NB4 (cell line): ENCODE results near the gene ERICH6B.

Experiments
- DNase-seq: peaks from one replicate; pipeline ENCODE4 v3.0.0; 2010; ENCODE audit warnings: low read depth
- H3K4me3 ChIP-seq: one replicate; pipeline ENCODE4 v1.5.1; 2011; ENCODE audit warnings: mild to moderate bottlenecking, low read depth, low read length, moderate library complexity
- CTCF ChIP-seq: IDR thresholded peaks from one replicate; pipeline ENCODE4 v1.5.1; 2012; ENCODE audit warnings: low read depth, low read length
- MAX ChIP-seq: IDR thresholded peaks from 2 replicates; pipeline ENCODE4 v1.6.1; 2011; ENCODE audit warnings: low read depth, low read length
- MYC ChIP-seq: IDR thresholded peaks from 2 replicates; pipeline ENCODE4 v1.6.1; 2011; ENCODE audit warnings: low read depth, low read length
- POLR2A ChIP-seq: IDR thresholded peaks from 2 replicates; pipeline ENCODE4 v1.6.1; 2011; ENCODE audit warnings: mild to moderate bottlenecking; ENCODE audit not compliant: insufficient read length; ENCODE audit errors: extremely low read depth

ERICH6B gene

GRCh38 chr13:45542878-45543277 lies 72.7 kb downstream of the ERICH6B start:
- TF ChIP-seq MYC (no peak), CTCF (no peak), MAX (no peak), POLR2A (no peak)

GRCh38 chr13:45542391-45542790 lies 73.1 kb downstream of the ERICH6B start:
- H3K4me3 ChIP-seq = no peak overlapping the region
- no peak for TF ChIP-seq POLR2A
- TF ChIP-seq CTCF = no peak
- TF ChIP-seq MYC = no peak
- no peak for TF ChIP-seq MAX
- DNase-seq = no peak

More at GRCh38 chr13:45542878-45543277, 72.7 kb downstream of the ERICH6B start:
- H3K4me3 ChIP-seq = no peak overlapping the region
- DNase-seq = peak; percentile 16

- no peak for TF ChIP-seq MYC
- TF ChIP-seq MAX = no peak
- no peak for TF ChIP-seq POLR2A
- no peak for TF ChIP-seq CTCF
- DNase-seq = no peak
- H3K4me3 ChIP-seq = no peak overlapping the region
Observed at GRCh38 chr13:45541806-45542205, 73.7 kb downstream of the ERICH6B start.

GRCh38 chr13:45540864-45541263 lies 74.7 kb downstream of the ERICH6B start:
- H3K4me3 ChIP-seq = no peak overlapping the region
- TF ChIP-seq MYC (no peak), CTCF (no peak), MAX (no peak), POLR2A (no peak)
- DNase-seq = no peak

- no peak for DNase-seq
- TF ChIP-seq MAX (no peak), POLR2A (no peak), CTCF (no peak), MYC (no peak)
- no peak overlapping the region for H3K4me3 ChIP-seq
Observed at GRCh38 chr13:45540195-45540594, 75.3 kb downstream of the ERICH6B start.

- no peak overlapping the region for H3K4me3 ChIP-seq
- no peak for DNase-seq
- no peak for TF ChIP-seq CTCF
- no peak for TF ChIP-seq POLR2A
- no peak for TF ChIP-seq MAX
- TF ChIP-seq MYC = no peak
Observed at GRCh38 chr13:45538382-45538781, 77.2 kb downstream of the ERICH6B start.
